ENCODE results near the gene TNNC2. TPM values are rescaled to one million over a fixed set of nuclear protein-coding genes. Genes with fewer than 3 reads are reported as not detected.
A peak's percentile ranks its signal among the peaks of the same experiment; 100 is the strongest.

TNNC2 gene
- total RNA-seq, 2 donors from 2014 or later = 2.9 to 3.8 TPM

- Histone ChIP-seq H3K9ac (ENCODE audit: low read depth in 2 of 2, low read length in 2 of 2) (no peak overlapping the region), H3K27me3 (no peaks in the 10 kb centered on the region), H3K4me3 (no peak overlapping the region), H3K27ac (no peak overlapping the region), H3K4me1 (no peaks in the 10 kb centered on the region), H3K9me3 (no peaks in the 10 kb centered on the region), H3K36me3 (peaks cover 3% of the 10 kb centered on the region)
- no peak for DNase-seq
- intact Hi-C loops (cut with DNase I) = no loop called here
- TF ChIP-seq CTCF (IDR thresholded peaks at IDR 0.05) = no peak
Measured at GRCh38 chr20:45848421-45848820, 21.3 kb upstream of the TNNC2 start.

- no peak for TF ChIP-seq CTCF (IDR thresholded peaks at IDR 0.05)
- no peaks in the 10 kb centered on the region for H3K4me1 ChIP-seq
- intact Hi-C loops (cut with DNase I) = no loop called here
- no peak for DNase-seq
- H3K9ac ChIP-seq (ENCODE audit: low read depth in 2 of 2, low read length in 2 of 2) = no peak overlapping the region
- no peak overlapping the region for H3K27ac ChIP-seq
- no peaks in the 10 kb centered on the region for H3K9me3 ChIP-seq
- no peaks in the 10 kb centered on the region for H3K27me3 ChIP-seq
- H3K36me3 ChIP-seq = peaks cover 3% of the 10 kb centered on the region
- no peak overlapping the region for H3K4me3 ChIP-seq
Measured at GRCh38 chr20:45845452-45845851, 18.3 kb upstream of the TNNC2 start.

GRCh38 chr20:45843506-45843905 is 16.4 kb upstream of the TNNC2 start:
- intact Hi-C loops (cut with DNase I) = no loop called here
- H3K36me3 ChIP-seq = peaks cover 3% of the 10 kb centered on the region
- TF ChIP-seq CTCF (IDR thresholded peaks at IDR 0.05) = no peak
- H3K9me3 ChIP-seq = no peaks in the 10 kb centered on the region
- no peak overlapping the region for H3K4me3 ChIP-seq
- H3K27me3 ChIP-seq = no peaks in the 10 kb centered on the region
- no peak for DNase-seq
- no peaks in the 10 kb centered on the region for H3K4me1 ChIP-seq
- no peak overlapping the region for H3K9ac ChIP-seq (ENCODE audit: low read depth in 2 of 2, low read length in 2 of 2)
- H3K27ac ChIP-seq = no peak overlapping the region

GRCh38 chr20:45842169-45842812 is 15.2 kb upstream of the TNNC2 start:
- peaks cover 3% of the 10 kb centered on the region for H3K36me3 ChIP-seq
- H3K4me3 ChIP-seq = no peak overlapping the region
- H3K27ac ChIP-seq = peak overlapping the region; percentile 47
- H3K27me3 ChIP-seq = no peaks in the 10 kb centered on the region
- H3K9me3 ChIP-seq = no peaks in the 10 kb centered on the region
- no peak for DNase-seq
- H3K4me1 ChIP-seq = no peaks in the 10 kb centered on the region
- intact Hi-C loops (cut with DNase I) = no loop called here
- no peak for TF ChIP-seq CTCF (IDR thresholded peaks at IDR 0.05)
- H3K9ac ChIP-seq (ENCODE audit: low read depth in 2 of 2, low read length in 2 of 2) = no peak overlapping the region

- Histone ChIP-seq H3K27me3 (no peaks in the 10 kb centered on the region), H3K36me3 (peaks cover 3% of the 10 kb centered on the region), H3K27ac (no peak overlapping the region), H3K4me3 (no peak overlapping the region), H3K9me3 (no peaks in the 10 kb centered on the region), H3K4me1 (no peaks in the 10 kb centered on the region), H3K9ac (ENCODE audit: low read depth in 2 of 2, low read length in 2 of 2) (no peak overlapping the region)
- no peak for DNase-seq
- TF ChIP-seq CTCF (IDR thresholded peaks at IDR 0.05) = no peak
- intact Hi-C loops (cut with DNase I) = no loop called here
Measured at GRCh38 chr20:45841407-45842129, 14.5 kb upstream of the TNNC2 start.

Measured in colonic mucosa (tissue), 4 donors.